ENCODE measurements around the gene UBE2S.

Gene UBE2S

GRCh38 chr19:55407800-55408532 is 378 bp upstream of the UBE2S start:
- peaks cover 9% of the 10 kb centered on the region for H3K4me1 ChIP-seq (ENCODE audit: control insufficient read depth, insufficient read depth, low read length)
- no peaks in the 10 kb centered on the region for H3K9me3 ChIP-seq (ENCODE audit: control insufficient read depth, insufficient read depth, low read depth, low read length)
- peak overlapping the region; percentile 96 for H3K4me3 ChIP-seq (ENCODE audit: low read depth, low read length)
- CTCF ChIA-PET: interaction anchor here (0.6 to 1.9 kb wide), 4 partner anchors 10 to 267 kb away, joined by 3 to 16 read pairs (median 7); no protein-coding TSS in a partner anchor
- POLR2A ChIA-PET: interaction anchor here (0.6 to 3.4 kb wide), 65 partner anchors 9 to 959 kb away, joined by 3 to 78 read pairs (median 5); partner anchors contain the start of genes BRSK1, CCDC106, DNAAF3 and FIZ1
- H3K36me3 ChIP-seq (ENCODE audit: control insufficient read depth in 2 of 2, insufficient read depth in 1 of 2, low read length in 2 of 2): peaks cover 32 to 39% of the 10 kb centered on the region in 2 experiments
- H3K27ac ChIP-seq (ENCODE audit: extremely low read depth, low read depth, low read length): peak overlapping the region; percentile 99
- TF ChIP-seq FEZF1 (tag by site-specific recombination; IDR thresholded peaks at IDR 0.05) (peak; percentile 37; the same call in 1 of the 2 replicates), ZNF792 (tag by site-specific recombination; IDR thresholded peaks at IDR 0.05) (no peak), HOXD13 (CRISPR knock-in tag; IDR thresholded peaks at IDR 0.05; ENCODE audit: borderline replicate concordance) (no peak; the same call in 1 of the 2 replicates), ZNF501 (tag by site-specific recombination; IDR thresholded peaks at IDR 0.05) (peak; percentile 86), ZNF558 (tag by site-specific recombination; IDR thresholded peaks at IDR 0.05) (no peak), ZNF146 (tag by site-specific recombination; IDR thresholded peaks at IDR 0.05) (no peak), ZSCAN30 (tag by site-specific recombination; IDR thresholded peaks at IDR 0.05) (no peak), ZBTB7A (tag by site-specific recombination; IDR thresholded peaks at IDR 0.05; ENCODE audit: low read depth) (peak; percentile 72; the same call in 1 of the 2 replicates), ZNF248 (tag by site-specific recombination; IDR thresholded peaks at IDR 0.05) (no peak), ZBTB20 (tag by site-specific recombination; IDR thresholded peaks at IDR 0.05) (peak; percentile 88), SALL2 (tag by site-specific recombination; IDR thresholded peaks at IDR 0.05; ENCODE audit: borderline replicate concordance) (no peak), ZFP69B (tag by site-specific recombination; IDR thresholded peaks at IDR 0.05) (peak; percentile 57; the same call in 1 of the 2 replicates), ZNF169 (tag by site-specific recombination; IDR thresholded peaks at IDR 0.05) (no peak), YY2 (tag by site-specific recombination; IDR thresholded peaks at IDR 0.05) (no peak), MZF1 (tag by site-specific recombination; IDR thresholded peaks at IDR 0.05; ENCODE audit: borderline replicate concordance) (no peak; the same call in 1 of the 2 replicates), REPIN1 (tag by site-specific recombination; IDR thresholded peaks at IDR 0.05; ENCODE audit: low read depth) (no peak), PRDM6 (tag by site-specific recombination; IDR thresholded peaks at IDR 0.05) (no peak), KLF8 (tag by site-specific recombination; IDR thresholded peaks at IDR 0.05) (peak; percentile 97), YY1 (tag by site-specific recombination; IDR thresholded peaks at IDR 0.05) (no peak), ZNF747 (tag by site-specific recombination; IDR thresholded peaks at IDR 0.05) (no peak), ZBTB17 (tag by site-specific recombination; IDR thresholded peaks at IDR 0.05) (peak; percentile 52), ZNF266 (tag by site-specific recombination; IDR thresholded peaks at IDR 0.05; ENCODE audit: low read depth) (no peak), ZNF654 (tag by site-specific recombination; IDR thresholded peaks at IDR 0.05; ENCODE audit: low read depth) (no peak), ZNF768 (tag by site-specific recombination; IDR thresholded peaks at IDR 0.05) (no peak), ZIC2 (tag by site-specific recombination; IDR thresholded peaks at IDR 0.05) (0 out of 2 replicates have a peak, but pooled peaks have one; percentile 29), ZNF274 (IDR thresholded peaks at IDR 0.05; ENCODE audit: low read length) (no peak), ZNF274 (tag by site-specific recombination; IDR thresholded peaks at IDR 0.05; ENCODE audit: borderline replicate concordance) (no peak), ZNF510 (tag by site-specific recombination; IDR thresholded peaks at IDR 0.05; ENCODE audit: insufficient replicate concordance) (no peak), ZBTB1 (tag by site-specific recombination; IDR thresholded peaks at IDR 0.05) (peak; percentile 70; the same call in 1 of the 2 replicates), SETDB1 (IDR thresholded peaks at IDR 0.05; ENCODE audit: insufficient read length, low read length) (peak; percentile 83), SP2 (tag by site-specific recombination; IDR thresholded peaks at IDR 0.05) (peak; percentile 95), ZNF548 (tag by site-specific recombination; IDR thresholded peaks at IDR 0.05) (no peak), ZNF157 (tag by site-specific recombination; IDR thresholded peaks at IDR 0.05) (no peak), OVOL3 (tag by site-specific recombination; IDR thresholded peaks at IDR 0.05) (peak; percentile 98)
- TF ChIP-seq, protein P1, sequence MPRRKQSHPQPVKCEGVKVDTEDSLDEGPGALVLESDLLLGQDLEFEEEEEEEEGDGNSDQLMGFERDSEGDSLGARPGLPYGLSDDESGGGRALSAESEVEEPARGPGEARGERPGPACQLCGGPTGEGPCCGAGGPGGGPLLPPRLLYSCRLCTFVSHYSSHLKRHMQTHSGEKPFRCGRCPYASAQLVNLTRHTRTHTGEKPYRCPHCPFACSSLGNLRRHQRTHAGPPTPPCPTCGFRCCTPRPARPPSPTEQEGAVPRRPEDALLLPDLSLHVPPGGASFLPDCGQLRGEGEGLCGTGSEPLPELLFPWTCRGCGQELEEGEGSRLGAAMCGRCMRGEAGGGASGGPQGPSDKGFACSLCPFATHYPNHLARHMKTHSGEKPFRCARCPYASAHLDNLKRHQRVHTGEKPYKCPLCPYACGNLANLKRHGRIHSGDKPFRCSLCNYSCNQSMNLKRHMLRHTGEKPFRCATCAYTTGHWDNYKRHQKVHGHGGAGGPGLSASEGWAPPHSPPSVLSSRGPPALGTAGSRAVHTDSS (tag by site-specific recombination; IDR thresholded peaks at IDR 0.05): 0 out of 2 replicates have a peak, but pooled peaks have one; percentile 1
- TF ChIP-seq, protein P2, sequence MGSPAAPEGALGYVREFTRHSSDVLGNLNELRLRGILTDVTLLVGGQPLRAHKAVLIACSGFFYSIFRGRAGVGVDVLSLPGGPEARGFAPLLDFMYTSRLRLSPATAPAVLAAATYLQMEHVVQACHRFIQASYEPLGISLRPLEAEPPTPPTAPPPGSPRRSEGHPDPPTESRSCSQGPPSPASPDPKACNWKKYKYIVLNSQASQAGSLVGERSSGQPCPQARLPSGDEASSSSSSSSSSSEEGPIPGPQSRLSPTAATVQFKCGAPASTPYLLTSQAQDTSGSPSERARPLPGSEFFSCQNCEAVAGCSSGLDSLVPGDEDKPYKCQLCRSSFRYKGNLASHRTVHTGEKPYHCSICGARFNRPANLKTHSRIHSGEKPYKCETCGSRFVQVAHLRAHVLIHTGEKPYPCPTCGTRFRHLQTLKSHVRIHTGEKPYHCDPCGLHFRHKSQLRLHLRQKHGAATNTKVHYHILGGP (tag by site-specific recombination; IDR thresholded peaks at IDR 0.05): no peak

All from HEK293 (cell line).